K562 (cell line): ENCODE measurements around the gene TMEM14C. TPM values are rescaled to one million over a fixed set of nuclear protein-coding genes. Genes with fewer than 3 reads are reported as not detected.

ENCODE experiments used
- BRD9 ChIP-seq: fragments of 450-650 bp; IDR thresholded peaks from 2 replicates; pipeline ENCODE4 v1.6.1; 2018; ENCODE audit warnings: low read depth; ENCODE audit not compliant: partially characterized antibody
- BRF2 ChIP-seq: IDR thresholded peaks from 3 replicates; pipeline ENCODE4 v1.6.1; 2011; ENCODE audit warnings: borderline replicate concordance, mild to moderate bottlenecking; ENCODE audit not compliant: insufficient read length, insufficient read depth
- CBFA2T2 ChIP-seq: fragments of 450-650 bp; conservative IDR thresholded peaks from 2 replicates; pipeline ENCODE4 v1.6.1; 2017; ENCODE audit warnings: mild to moderate bottlenecking
- CBFA2T3 ChIP-seq: fragments of 450-650 bp; IDR thresholded peaks from 2 replicates; pipeline ENCODE4 v1.6.1; 2017
- ELF1 ChIP-seq: fragments of 200-800 bp; sonication (Bioruptor generic); IDR thresholded peaks from 2 replicates; pipeline ENCODE4 v1.6.1; 2016; ENCODE audit warnings: missing genetic modification characterization, missing compliant biosample characterization
- GABPA ChIP-seq: fragments of 200-800 bp; sonication (Bioruptor generic); conservative IDR thresholded peaks from 2 replicates; pipeline ENCODE4 v1.6.1; 2016; ENCODE audit warnings: low read depth, missing genetic modification characterization, missing compliant biosample characterization
- JUNB ChIP-seq: fragments of 450-650 bp; formaldehyde crosslinking; conservative IDR thresholded peaks from 2 replicates; pipeline ENCODE4 v1.4.0; 2020; ENCODE audit warnings: mild to moderate bottlenecking
- MTF1 ChIP-seq: fragments of 250-450 bp; sonication (Bioruptor Pico); IDR thresholded peaks from 2 replicates; pipeline ENCODE4 v1.9.0; 2021; ENCODE audit warnings: moderate library complexity, mild to moderate bottlenecking, inconsistent platforms, borderline replicate concordance
- NFIC ChIP-seq: fragments of 450-650 bp; IDR thresholded peaks from 2 replicates; pipeline ENCODE4 v1.6.1; 2017; ENCODE audit warnings: mild to moderate bottlenecking, inconsistent platforms
- NRF1 ChIP-seq, 2 experiments: fragments of 450-650 bp; IDR thresholded peaks in 1 of 2; conservative IDR thresholded peaks in 1 of 2; 2 replicates each; pipeline ENCODE4 v1.6.1; 2014; ENCODE audit warnings: mild to moderate bottlenecking in 2 of 2
- POLR2A ChIP-seq: fragments of 450-650 bp; conservative IDR thresholded peaks from 2 replicates; pipeline ENCODE4 v1.6.1; 2016
- RBM25 ChIP-seq: fragments of 200-400 bp; formaldehyde crosslinking; IDR thresholded peaks from 2 replicates; pipeline ENCODE4 v1.6.1; 2018; ENCODE audit warnings: low read length, low read depth, moderate library complexity; ENCODE audit not compliant: severe bottlenecking
- SMARCA4 ChIP-seq: fragments of 450-650 bp; IDR thresholded peaks from 2 replicates; pipeline ENCODE4 v1.6.1; 2016
- TCFL5 ChIP-seq: fragments of 250-450 bp; sonication (Bioruptor Pico); conservative IDR thresholded peaks from 2 replicates; pipeline ENCODE4 v1.6.1; 2021; ENCODE audit warnings: mild to moderate bottlenecking, moderate library complexity, matching md5 sums
- TRIM24 ChIP-seq, 2 experiments: fragments of 450-650 bp; IDR thresholded peaks; 2 replicates each; pipeline ENCODE4 v1.6.1; 2016
- ZBTB40 ChIP-seq, 2 experiments: fragments of 450-650 bp in 1 of 2; sonication (generic) in 1 of 2; formaldehyde crosslinking in 1 of 2; IDR thresholded peaks; 2 replicates each; pipeline versions ENCODE4 v1.7.1 to v1.9.0; 2016 to 2022; ENCODE audit warnings: inconsistent platforms in 1 of 2, mild to moderate bottlenecking in 1 of 2, missing genetic modification reagents in 1 of 2
- ZBTB49 ChIP-seq: sonication (generic); formaldehyde crosslinking; IDR thresholded peaks from 2 replicates; pipeline ENCODE4 v1.8.0; 2022; ENCODE audit warnings: missing genetic modification reagents, mild to moderate bottlenecking, borderline replicate concordance
- ZC3H11A ChIP-seq: IDR thresholded peaks from 2 replicates; pipeline ENCODE4 v1.6.1; 2012; ENCODE audit warnings: low read depth, low read length, improper control_type of control experiment
- ZNF282 ChIP-seq: sonication (generic); formaldehyde crosslinking; IDR thresholded peaks from 2 replicates; pipeline ENCODE4 v1.8.1; 2023; ENCODE audit warnings: missing genetic modification reagents
- polyA plus RNA-seq, 8 experiments: library from polyadenylated mRNA; depleted of rRNA in 4 of 8; stranded (reverse) in 5 of 8; unstranded in 3 of 8; fragments of >200 nt; fragmentation: Nextera tagmentation in 2 of 8; fragmentation: Illumina TruSeq in 1 of 8; extraction: Ambion mirVana in 2 of 8; extraction: Trizol in 1 of 8; gene quantifications; 2 replicates each; pipeline versions ENCODE4 v1.2.1 to v1.2.3, GENCODE V29; 2011 to 2014; ENCODE audit warnings: inconsistent platforms in 1 of 8, missing spikeins in 1 of 8
- total RNA-seq, 7 experiments: library from RNA; depleted of rRNA in 6 of 7; stranded (reverse); fragments of >200 nt in 6 of 7; fragmentation: Illumina TruSeq in 2 of 7; extraction: Trizol in 2 of 7; gene quantifications; 2 replicates each; pipeline versions ENCODE4 v1.2.1 to v1.2.3, GENCODE V29; 2011 to 2021; ENCODE audit warnings: low replicate concordance in 1 of 7

Gene TMEM14C
- total and polyA plus RNA-seq, 9 of the 15 experiments (the other 6 are each of a cell fraction or from before 2014, with no cell fraction given): 151 to 496 (median 263) TPM

- TF ChIP-seq ZBTB49 (no peak), SMARCA4 (0 out of 2 replicates have a peak, but pooled peaks have one; percentile 27), CBFA2T3 (no peak), NRF1 (conservative IDR thresholded peaks at IDR 0.05 in 1 of 2, IDR thresholded peaks at IDR 0.05 in 1 of 2) (no peak), BRD9 (no peak), BRF2 (no peak), TCFL5 (CRISPR knock-in tag) (no peak), ZNF282 (CRISPR knock-in tag) (no peak), NFIC (no peak), GABPA (tag) (no peak), CBFA2T2 (no peak), ELF1 (tag) (no peak), TRIM24 (IDR thresholded peaks at IDR 0.05) (no peak), JUNB (no peak), ZBTB40 (IDR thresholded peaks at IDR 0.05) (peak; percentile 23; the same call in 1 of the 2 replicates), ZBTB40 (CRISPR knock-in tag; IDR thresholded peaks at IDR 0.05) (no peak), POLR2A (no peak), ZC3H11A (no peak), RBM25 (no peak), MTF1 (no peak)
Observed at GRCh38 chr6:10746915-10747250, 24.0 kb downstream of the TMEM14C start (continued).
